SU-DHL-6 (cell line): Measurements from ENCODE around the gene ADSL.
"Not testable (repeated sequence)": the region's sequence is repeated elsewhere in the genome, so short reads cannot be mapped to it uniquely, and the experiment has no call there.

ENCODE experiments used
- H2AFZ ChIP-seq: fragments of 200-600 bp; sonication (generic); 2 replicates; pipeline ENCODE4 v1.6.1; 2014; ENCODE audit warnings: low read depth, mild to moderate bottlenecking, moderate library complexity, mixed read lengths, antibody characterized with exemption, low read length; ENCODE audit not compliant: severe bottlenecking
- H3F3A ChIP-seq: fragments of 200-600 bp; shearing (Covaris generic); 2 replicates; pipeline ENCODE4 v1.6.0; 2016; ENCODE audit warnings: antibody characterized with exemption, mild to moderate bottlenecking; ENCODE audit not compliant: insufficient read depth
- H3K27ac ChIP-seq: fragments of 200-600 bp; sonication (generic); 2 replicates; pipeline ENCODE4 v1.5.1; 2016; ENCODE audit warnings: low read depth, mild to moderate bottlenecking, low read length, moderate library complexity, mixed read lengths
- H3K27me3 ChIP-seq: fragments of 200-600 bp; sonication (generic), shearing (Covaris generic); 2 replicates; pipeline ENCODE4 v1.6.0; 2014; ENCODE audit warnings: mild to moderate bottlenecking, low read length
- H3K36me3 ChIP-seq: fragments of 200-600 bp; sonication (generic); 2 replicates; pipeline ENCODE4 v1.6.1; 2014; ENCODE audit warnings: mild to moderate bottlenecking, low read length, mixed read lengths
- H3K4me2 ChIP-seq: fragments of 300-600, 200-600 bp; shearing (Covaris generic), sonication (generic); 2 replicates; pipeline ENCODE4 v1.6.0; 2014; ENCODE audit warnings: low read length, low read depth, mild to moderate bottlenecking; ENCODE audit not compliant: poor library complexity, severe bottlenecking
- H3K4me3 ChIP-seq: fragments of 200-600 bp; sonication (generic); 2 replicates; pipeline ENCODE4 v1.5.1; 2014; ENCODE audit warnings: antibody characterized with exemption, low read length, mild to moderate bottlenecking, mixed read lengths; ENCODE audit not compliant: insufficient read depth, poor library complexity, severe bottlenecking
- H3K79me2 ChIP-seq: fragments of 200-600 bp; sonication (generic); 2 replicates; pipeline ENCODE4 v1.6.1; 2014; ENCODE audit warnings: mild to moderate bottlenecking, low read length, moderate library complexity; ENCODE audit not compliant: insufficient read depth
- H3K9ac ChIP-seq: fragments of 200-600 bp; sonication (generic); 2 replicates; pipeline ENCODE4 v1.7.0; 2014; ENCODE audit warnings: mild to moderate bottlenecking, low read length
- H3K9me2 ChIP-seq: fragments of 200-600 bp; sonication (generic); replicated peaks from 2 replicates; pipeline ENCODE4 v1.6.1; 2014; ENCODE audit warnings: low read length; ENCODE audit not compliant: insufficient read depth
- H3K9me3 ChIP-seq: fragments of 200-600 bp; sonication (generic); 2 replicates; pipeline ENCODE4 v1.6.1; 2014; ENCODE audit warnings: low read length, mixed read lengths; ENCODE audit not compliant: insufficient read depth
- H4K20me1 ChIP-seq: fragments of 200-600 bp; sonication (generic); 2 replicates; pipeline ENCODE4 v1.6.1; 2014; ENCODE audit warnings: low read depth, mild to moderate bottlenecking, antibody characterized with exemption, low read length, moderate library complexity, mixed read lengths
- CTCF ChIP-seq: fragments of 200-600 bp; sonication (generic); IDR thresholded peaks from one replicate; pipeline ENCODE4 v1.5.1; 2017; ENCODE audit warnings: antibody characterized with exemption, mild to moderate bottlenecking, low read length, moderate library complexity; ENCODE audit not compliant: insufficient read depth, poor library complexity, severe bottlenecking
- EZH2phosphoT487 ChIP-seq: fragments of 200-600 bp; sonication (generic), shearing (Covaris generic); conservative IDR thresholded peaks from 2 replicates; pipeline ENCODE4 v1.6.1; 2018; ENCODE audit warnings: mild to moderate bottlenecking, antibody characterized with exemption, low read length, moderate library complexity, mixed read lengths

Gene ADSL

GRCh38 chr22:40368836-40369235 lies 22.5 kb downstream of the ADSL start:
- Histone ChIP-seq H3K79me2 (peaks cover 29% of the 10 kb centered on the region), H3K9me2 (no peaks in the 10 kb centered on the region), H3K36me3 (peaks cover 21% of the 10 kb centered on the region), H3K27ac (no peak overlapping the region), H4K20me1 (no peaks in the 10 kb centered on the region), H3K9me3 (no peaks in the 10 kb centered on the region), H3K4me3 (no peak overlapping the region), H3K9ac (no peak overlapping the region), H3K27me3 (no peaks in the 10 kb centered on the region), H2AFZ (no peak overlapping the region), H3K4me2 (no peak overlapping the region), H3F3A (peaks cover 64% of the 10 kb centered on the region)
- no peak for TF ChIP-seq CTCF
- TF ChIP-seq EZH2phosphoT487, result no peak

DNA sequence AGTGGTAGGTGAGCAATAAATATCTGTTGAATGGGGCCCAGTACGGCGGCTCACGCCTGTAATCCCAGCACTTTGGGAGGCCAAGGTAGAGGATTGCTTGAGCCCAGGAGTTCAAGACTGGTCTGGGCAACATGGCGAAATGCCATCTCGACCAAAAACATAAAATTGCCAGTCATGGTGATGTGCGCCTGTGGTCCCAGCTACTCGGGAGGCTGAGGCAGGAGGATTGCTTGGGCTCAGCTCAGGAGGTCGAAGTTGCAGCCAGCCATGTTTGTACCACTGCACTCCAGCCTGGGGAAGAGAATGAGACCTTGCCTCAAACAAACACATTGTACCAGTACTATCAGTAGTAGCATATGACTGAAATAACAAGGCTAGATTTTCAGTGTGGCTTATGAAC lies 28.3 kb downstream of the ADSL start:
- peak overlapping the region; percentile 44 for H3K27ac ChIP-seq
- H3K27me3 ChIP-seq, result no peaks in the 10 kb centered on the region
- peaks cover 83% of the 10 kb centered on the region for H3K79me2 ChIP-seq
- TF ChIP-seq EZH2phosphoT487 (no peak), CTCF (no peak)
- no peak overlapping the region for H2AFZ ChIP-seq
- peaks cover 4% of the 10 kb centered on the region; the same call in 1 of the 2 replicates for H3K36me3 ChIP-seq
- no peaks in the 10 kb centered on the region for H3K9me3 ChIP-seq
- no peaks in the 10 kb centered on the region for H4K20me1 ChIP-seq
- no peak overlapping the region for H3K4me3 ChIP-seq
- H3F3A ChIP-seq, result peaks cover 34% of the 10 kb centered on the region
- peak overlapping the region; percentile 59 for H3K4me2 ChIP-seq
- H3K9me2 ChIP-seq, result no peaks in the 10 kb centered on the region
- H3K9ac ChIP-seq, result no peak overlapping the region

DNA sequence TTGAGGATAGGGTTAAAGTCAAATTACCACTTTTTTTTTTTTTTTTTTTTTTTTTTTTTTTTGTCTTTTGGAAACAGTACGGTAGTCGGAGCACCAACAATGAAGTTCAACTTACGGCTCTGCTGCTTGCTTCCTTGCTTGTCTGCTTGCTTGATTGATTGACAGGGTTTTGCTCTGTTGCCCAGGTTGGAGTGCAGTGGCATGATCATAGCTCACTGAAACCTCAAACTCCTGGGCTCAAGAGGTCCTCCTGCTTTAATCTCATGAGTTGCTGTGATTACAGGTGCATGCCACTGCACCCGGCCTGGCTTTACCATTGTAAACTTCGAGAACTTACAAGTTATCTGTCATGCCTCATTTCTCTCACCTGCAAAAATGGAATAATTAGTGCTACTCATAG lies 29.8 kb downstream of the ADSL start:
- Histone ChIP-seq H3K4me3 (no peak overlapping the region), H3K4me2 (peak overlapping the region; percentile 59), H3K9me2 (no peaks in the 10 kb centered on the region), H4K20me1 (no peaks in the 10 kb centered on the region), H3K9ac (peak overlapping the region; percentile 48), H3K79me2 (peaks cover 94% of the 10 kb centered on the region), H3F3A (peaks cover 28% of the 10 kb centered on the region), H3K27ac (peak overlapping the region; percentile 85), H3K27me3 (no peaks in the 10 kb centered on the region), H2AFZ (no peak overlapping the region), H3K9me3 (no peaks in the 10 kb centered on the region), H3K36me3 (peaks cover 4% of the 10 kb centered on the region; the same call in 1 of the 2 replicates)
- TF ChIP-seq CTCF, result no peak
- no peak for TF ChIP-seq EZH2phosphoT487

GRCh38 chr22:40377931-40378330 lies 31.6 kb downstream of the ADSL start:
- no peaks in the 10 kb centered on the region for H4K20me1 ChIP-seq
- no peak overlapping the region for H3K4me2 ChIP-seq
- no peak overlapping the region for H3K4me3 ChIP-seq
- no peak overlapping the region for H3K27ac ChIP-seq
- TF ChIP-seq CTCF (no peak), EZH2phosphoT487 (no peak)
- no peaks in the 10 kb centered on the region for H3K27me3 ChIP-seq
- no peak overlapping the region for H3K9ac ChIP-seq
- no peak overlapping the region for H2AFZ ChIP-seq
- H3K79me2 ChIP-seq, result peaks cover 94% of the 10 kb centered on the region
- no peaks in the 10 kb centered on the region for H3K9me2 ChIP-seq
- no peaks in the 10 kb centered on the region for H3K9me3 ChIP-seq
- H3K36me3 ChIP-seq, result peaks cover 4% of the 10 kb centered on the region; the same call in 1 of the 2 replicates
- H3F3A ChIP-seq, result peaks cover 18% of the 10 kb centered on the region

- not testable (repeated sequence) for H3K27ac ChIP-seq, H4K20me1 ChIP-seq, H3K9me2 ChIP-seq, H3K4me3 ChIP-seq, H3K27me3 ChIP-seq, H3K36me3 ChIP-seq, H3K9ac ChIP-seq, H2AFZ ChIP-seq, H3K9me3 ChIP-seq, H3K4me2 ChIP-seq
- H3F3A ChIP-seq, result peaks cover 13% of the 10 kb centered on the region
- peaks cover 90% of the 10 kb centered on the region for H3K79me2 ChIP-seq
Measured at GRCh38 chr22:40378448-40378847, 32.1 kb downstream of the ADSL start.
